HEK293 (cell line): Measurements from ENCODE around the gene HERC2.

Experiments used
- CTCF ChIP-seq: fragments of 450-650 bp; formaldehyde crosslinking; IDR thresholded peaks from 2 replicates; pipeline ENCODE4 v1.5.1; 2016; ENCODE audit warnings: missing biosample characterization, missing genetic modification characterization
- KLF10 ChIP-seq: fragments of 450-650 bp; IDR thresholded peaks from 2 replicates; pipeline ENCODE4 v1.5.1; 2018; ENCODE audit warnings: missing biosample characterization, mild to moderate bottlenecking, missing genetic modification characterization
- PRDM2 ChIP-seq: fragments of 450-650 bp; formaldehyde crosslinking; IDR thresholded peaks from 2 replicates; pipeline ENCODE4 v1.5.1; 2016; ENCODE audit warnings: missing biosample characterization, missing genetic modification characterization, borderline replicate concordance
- PRDM4 ChIP-seq: fragments of 450-650 bp; formaldehyde crosslinking; IDR thresholded peaks from 2 replicates; pipeline ENCODE4 v1.5.1; 2017; ENCODE audit warnings: missing biosample characterization, missing genetic modification characterization
- REST ChIP-seq: fragments of 450-650 bp; formaldehyde crosslinking; IDR thresholded peaks from 2 replicates; pipeline ENCODE4 v1.5.1; 2016; ENCODE audit warnings: missing biosample characterization, missing genetic modification characterization
- SCRT2 ChIP-seq: fragments of 450-650 bp; formaldehyde crosslinking; IDR thresholded peaks from 2 replicates; pipeline ENCODE4 v1.5.1; 2016; ENCODE audit warnings: missing biosample characterization, missing genetic modification characterization
- SETDB1 ChIP-seq: IDR thresholded peaks from one replicate; pipeline ENCODE4 v1.6.1; 2017; ENCODE audit warnings: mild to moderate bottlenecking, low read length, moderate library complexity, mixed read lengths; ENCODE audit not compliant: insufficient read length
- YY1 ChIP-seq: fragments of 450-650 bp; formaldehyde crosslinking; IDR thresholded peaks from 2 replicates; pipeline ENCODE4 v1.5.1; 2018; ENCODE audit warnings: missing biosample characterization, missing genetic modification characterization
- ZNF16 ChIP-seq: fragments of 450-650 bp; formaldehyde crosslinking; IDR thresholded peaks from 2 replicates; pipeline ENCODE4 v1.5.1; 2016; ENCODE audit warnings: low read depth, missing biosample characterization, missing genetic modification characterization
- ZNF214 ChIP-seq: fragments of 450-650 bp; formaldehyde crosslinking; IDR thresholded peaks from 2 replicates; pipeline ENCODE4 v1.5.1; 2017; ENCODE audit warnings: missing biosample characterization, mild to moderate bottlenecking, missing genetic modification characterization, borderline replicate concordance
- ZNF248 ChIP-seq: fragments of 450-650 bp; formaldehyde crosslinking; IDR thresholded peaks from 2 replicates; pipeline ENCODE4 v1.5.1; 2017; ENCODE audit warnings: missing biosample characterization, missing genetic modification characterization
- ZNF391 ChIP-seq: fragments of 450-650 bp; formaldehyde crosslinking; IDR thresholded peaks from 2 replicates; pipeline ENCODE4 v1.5.1; 2016; ENCODE audit warnings: low read depth, missing biosample characterization, missing genetic modification characterization, borderline replicate concordance

- TF ChIP-seq SETDB1: no peak
- TF ChIP-seq CTCF (tag by site-specific recombination): no peak
- TF ChIP-seq ZNF248 (tag by site-specific recombination): no peak
- no peak for TF ChIP-seq SCRT2 (tag by site-specific recombination)
- TF ChIP-seq ZNF214 (tag by site-specific recombination): no peak
- TF ChIP-seq YY1 (tag by site-specific recombination): no peak
- no peak for TF ChIP-seq REST (tag by site-specific recombination)
- TF ChIP-seq ZNF391 (tag by site-specific recombination): no peak
- no peak for TF ChIP-seq PRDM4
- TF ChIP-seq KLF10 (tag by site-specific recombination): no peak
- TF ChIP-seq ZNF16 (tag by site-specific recombination): no peak
- TF ChIP-seq PRDM2 (tag by site-specific recombination): no peak
Measured at GRCh38 chr15:28260722-28261121, 61.3 kb downstream of the HERC2 start.
